D341Med (cell line): ENCODE measurements around the gene MTERF4.
"Not testable (repeated sequence)": the region's sequence is repeated elsewhere in the genome, so short reads cannot be mapped to it uniquely, and the experiment has no call there.

ENCODE experiments used
- DNase-seq: peaks from one replicate; pipeline ENCODE4 v3.0.0; 2012; ENCODE audit warnings: low spot score

MTERF4 gene

GRCh38 chr2:241110607-241111439 lies 8.7 kb upstream of the MTERF4 start:
- no peak for DNase-seq

- no peak for DNase-seq
Observed at GRCh38 chr2:241110089-241110606, 8.1 kb upstream of the MTERF4 start.

GRCh38 chr2:241109210-241110088 lies 7.4 kb upstream of the MTERF4 start:
- DNase-seq = no peak

GRCh38 chr2:241108271-241109209 lies 6.5 kb upstream of the MTERF4 start:
- no peak for DNase-seq

GRCh38 chr2:241107031-241107783 lies 5.1 kb upstream of the MTERF4 start:
- no peak for DNase-seq

GRCh38 chr2:241105641-241106040 lies 3.6 kb upstream of the MTERF4 start:
- DNase-seq = no peak

GRCh38 chr2:241104611-241105010 lies 2.5 kb upstream of the MTERF4 start:
- DNase-seq = not testable (repeated sequence)

GRCh38 chr2:241103176-241103595 lies 1.1 kb upstream of the MTERF4 start:
- no peak for DNase-seq

- no peak for DNase-seq
Observed at GRCh38 chr2:241099246-241099645, 2.8 kb downstream of the MTERF4 start.

GRCh38 chr2:241096979-241097378 lies 5.1 kb downstream of the MTERF4 start:
- no peak for DNase-seq

- DNase-seq = no peak
Observed at GRCh38 chr2:241095594-241096290, 6.3 kb downstream of the MTERF4 start.

- DNase-seq = no peak
Observed at GRCh38 chr2:241094924-241095420, 7.1 kb downstream of the MTERF4 start.

- no peak for DNase-seq
Observed at GRCh38 chr2:241094172-241094571, 7.9 kb downstream of the MTERF4 start.

GRCh38 chr2:241093133-241093781 lies 8.8 kb downstream of the MTERF4 start:
- not testable (repeated sequence) for DNase-seq

GRCh38 chr2:241092677-241093076 lies 9.4 kb downstream of the MTERF4 start:
- DNase-seq = no peak

GRCh38 chr2:241091734-241092445 lies 10.2 kb downstream of the MTERF4 start:
- DNase-seq = no peak

GRCh38 chr2:241091201-241091600 lies 10.9 kb downstream of the MTERF4 start:
- no peak for DNase-seq

GRCh38 chr2:241088791-241089732 lies 13.0 kb downstream of the MTERF4 start:
- DNase-seq = no peak
